Stimulated activated memory B cell treated with anti-CD40 and anti-IgM and Interleukin-4, amounts not matched to agents 10 μg/mL and 1 μg/mL and 100 μg/mL, for 72 hours (primary cell): Measurements from ENCODE around the gene MCF2L2.

Source experiments
- ATAC-seq: fragments of 150-1000 bp; cut with Tn5 transposase; 2 replicates; pipeline ENCODE4 v1.10.0; 2021
- H3K27ac Mint-ChIP-seq: one replicate; pipeline ENCODE4 v1.8.0; 2022; ENCODE audit warnings: mild to moderate bottlenecking, mixed read lengths
- H3K27me3 Mint-ChIP-seq: one replicate; pipeline ENCODE4 v1.8.0; 2022; ENCODE audit warnings: mixed read lengths
- H3K36me3 Mint-ChIP-seq: one replicate; pipeline ENCODE4 v1.8.0; 2022; ENCODE audit warnings: mixed read lengths
- H3K4me1 Mint-ChIP-seq: one replicate; pipeline ENCODE4 v1.8.0; 2022; ENCODE audit warnings: mixed read lengths
- H3K4me3 Mint-ChIP-seq: one replicate; pipeline ENCODE4 v1.8.0; 2022; ENCODE audit warnings: mild to moderate bottlenecking, moderate library complexity, mixed read lengths
- H3K9me3 Mint-ChIP-seq: one replicate; pipeline ENCODE4 v1.8.0; 2022; ENCODE audit warnings: mixed read lengths

MCF2L2 gene

DNA sequence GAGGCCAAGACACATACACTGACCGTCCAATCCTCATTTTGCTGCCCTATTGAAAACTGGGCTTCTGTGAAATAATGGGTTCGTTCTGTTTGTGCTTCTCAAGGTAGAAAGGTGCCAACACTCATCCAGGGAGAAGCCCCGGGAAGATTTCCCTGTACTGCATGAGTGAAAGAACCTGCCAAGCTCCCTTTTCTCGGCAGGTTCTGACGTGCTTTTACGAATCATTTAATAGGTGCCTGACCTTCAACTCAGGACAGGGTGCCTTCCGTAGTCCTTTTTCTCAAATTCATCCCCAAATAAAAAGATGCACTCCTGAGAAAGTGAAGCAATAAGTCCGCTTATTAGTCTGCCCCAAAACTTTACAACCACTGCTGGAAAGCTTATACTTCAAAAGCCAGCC lies 111.1 kb downstream of the MCF2L2 start:
- Mint-ChIP-seq H3K9me3 (no peaks in the 10 kb centered on the region), H3K4me1 (no peaks in the 10 kb centered on the region), H3K36me3 (peaks cover 11% of the 10 kb centered on the region), H3K27me3 (peaks cover 8% of the 10 kb centered on the region), H3K4me3 (no peak overlapping the region), H3K27ac (no peak overlapping the region)
- ATAC-seq: no peak

DNA sequence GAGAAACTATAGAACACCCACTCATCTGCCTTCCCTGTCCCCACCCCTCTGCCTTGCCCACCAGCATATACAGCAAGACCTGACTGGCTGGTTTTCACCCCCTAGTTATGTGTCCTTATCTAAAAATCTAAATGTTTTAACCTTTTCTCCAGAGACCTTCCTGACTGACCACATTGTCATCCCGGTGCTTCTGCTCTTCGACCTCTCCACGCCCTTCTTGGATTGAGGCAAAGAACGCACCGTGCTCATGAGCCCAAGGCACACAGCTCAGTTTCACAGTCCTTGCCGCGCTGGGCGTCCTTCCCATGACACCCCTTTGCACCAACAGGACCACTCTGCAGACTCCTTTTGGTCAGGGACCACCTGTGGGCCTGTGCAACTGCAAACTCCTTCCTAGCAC lies 112.7 kb downstream of the MCF2L2 start:
- Mint-ChIP-seq H3K27me3 (peaks cover 8% of the 10 kb centered on the region), H3K4me1 (no peaks in the 10 kb centered on the region), H3K36me3 (peaks cover 8% of the 10 kb centered on the region), H3K4me3 (no peak overlapping the region), H3K27ac (no peak overlapping the region), H3K9me3 (no peaks in the 10 kb centered on the region)
- no peak for ATAC-seq

DNA sequence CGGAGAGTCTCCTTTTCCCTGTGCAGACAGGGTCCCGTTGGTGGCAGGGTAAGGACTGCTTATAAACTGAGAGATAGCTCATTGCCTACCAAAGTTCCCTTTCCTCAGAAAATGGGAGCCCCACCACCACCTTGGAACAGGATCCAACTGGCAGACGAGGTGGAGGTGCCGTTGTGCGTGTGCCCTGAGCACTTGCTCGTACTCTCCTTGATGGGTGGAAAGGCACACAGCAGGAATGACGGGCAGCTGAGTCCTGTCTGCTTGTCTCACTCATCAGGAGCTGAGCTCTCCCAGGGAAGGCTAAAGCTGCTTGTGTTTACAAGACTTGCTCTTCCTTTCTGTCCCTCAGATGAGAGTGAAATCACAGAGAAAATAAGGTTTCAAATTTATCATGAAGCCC lies 114.7 kb downstream of the MCF2L2 start:
- Mint-ChIP-seq H3K27me3 (no peaks in the 10 kb centered on the region), H3K4me1 (no peaks in the 10 kb centered on the region), H3K9me3 (no peaks in the 10 kb centered on the region), H3K36me3 (peaks cover 11% of the 10 kb centered on the region), H3K27ac (no peak overlapping the region), H3K4me3 (no peak overlapping the region)
- ATAC-seq: no peak

DNA sequence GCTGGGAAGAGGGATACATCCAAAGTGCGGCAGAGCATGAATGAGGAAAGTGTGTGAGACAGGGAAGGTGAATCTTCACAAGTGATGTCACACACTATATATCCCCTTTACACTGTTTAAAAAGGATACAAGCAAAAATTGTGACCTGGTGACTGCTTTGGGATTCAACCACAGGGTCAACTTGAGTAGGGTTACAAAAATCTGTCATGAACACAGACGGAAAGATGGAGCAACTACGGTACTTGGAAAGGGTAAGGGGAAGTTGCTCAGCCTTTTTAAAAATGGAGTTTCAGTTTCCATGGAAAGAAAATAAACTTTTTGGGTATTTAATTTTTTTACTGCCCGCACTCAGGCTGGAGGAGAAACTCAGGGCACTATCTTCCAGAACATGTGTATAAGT lies 115.1 kb downstream of the MCF2L2 start:
- Mint-ChIP-seq H3K27me3 (no peaks in the 10 kb centered on the region), H3K36me3 (peaks cover 11% of the 10 kb centered on the region), H3K9me3 (no peaks in the 10 kb centered on the region), H3K27ac (no peak overlapping the region), H3K4me3 (no peak overlapping the region), H3K4me1 (no peaks in the 10 kb centered on the region)
- no peak for ATAC-seq

DNA sequence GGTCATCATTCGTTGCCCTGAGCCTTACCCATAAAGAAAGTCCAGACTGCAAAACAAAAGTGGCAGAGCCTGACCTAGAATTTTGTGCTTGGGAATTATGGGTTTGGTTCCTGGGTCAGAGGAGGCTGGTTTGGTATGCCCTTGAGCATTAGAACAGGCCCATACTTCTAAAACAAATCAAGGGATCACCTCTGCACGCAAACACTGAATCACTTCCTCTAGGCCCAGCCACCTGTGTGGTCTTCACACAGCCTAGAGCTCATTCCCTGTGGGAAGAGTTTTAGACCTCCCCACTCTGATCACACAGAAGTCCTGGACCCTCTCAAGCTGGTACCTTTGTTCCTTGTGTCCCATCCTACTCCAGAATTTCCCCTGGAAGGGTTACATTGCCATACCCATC lies 116.0 kb downstream of the MCF2L2 start:
- Mint-ChIP-seq H3K36me3 (peaks cover 11% of the 10 kb centered on the region), H3K4me1 (no peaks in the 10 kb centered on the region), H3K27ac (no peak overlapping the region), H3K4me3 (no peak overlapping the region), H3K9me3 (no peaks in the 10 kb centered on the region), H3K27me3 (no peaks in the 10 kb centered on the region)
- ATAC-seq: no peak

DNA sequence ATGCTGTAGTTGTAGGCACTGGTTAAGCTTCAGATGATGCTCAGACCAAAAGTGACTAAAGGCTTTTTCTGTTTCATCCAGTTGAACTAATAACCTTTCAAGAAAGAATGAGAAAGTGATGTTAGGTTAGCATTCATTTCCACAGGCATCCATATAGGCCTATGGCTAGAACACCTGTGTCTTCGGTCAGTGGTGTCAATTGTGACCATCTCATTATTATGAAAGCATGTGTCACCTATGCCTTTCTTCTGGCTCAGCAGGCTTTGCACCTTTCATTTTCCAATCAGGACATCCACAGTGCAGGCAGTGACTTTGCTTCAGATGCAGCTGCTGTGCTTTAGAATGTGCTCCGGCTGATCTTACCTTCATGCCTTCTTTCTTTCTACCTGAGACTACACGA lies 117.5 kb downstream of the MCF2L2 start:
- ATAC-seq: no peak
- Mint-ChIP-seq H3K27me3 (no peaks in the 10 kb centered on the region), H3K9me3 (no peaks in the 10 kb centered on the region), H3K4me1 (peaks cover 12% of the 10 kb centered on the region), H3K4me3 (no peak overlapping the region), H3K36me3 (peaks cover 11% of the 10 kb centered on the region), H3K27ac (no peak overlapping the region)

DNA sequence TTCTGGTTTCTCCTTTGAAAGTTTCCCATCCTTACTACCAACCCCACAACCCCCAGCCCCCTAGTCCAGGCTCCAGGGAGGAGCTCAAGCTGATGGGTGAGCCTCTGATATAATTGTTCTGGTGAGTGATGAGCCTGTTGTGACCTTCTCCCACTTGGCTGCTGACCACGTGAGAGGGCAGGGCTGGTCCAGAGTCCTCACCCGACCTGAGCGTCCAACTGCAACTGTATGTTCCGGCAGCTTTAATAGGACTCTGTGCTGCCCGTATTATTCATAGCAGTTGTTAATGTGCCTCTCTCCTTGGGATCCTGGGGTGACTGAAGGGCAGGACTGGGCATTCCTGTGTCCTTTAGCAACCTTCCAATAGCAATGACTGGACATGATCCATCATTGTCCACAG lies 119.1 kb downstream of the MCF2L2 start:
- Mint-ChIP-seq H3K4me1 (peaks cover 12% of the 10 kb centered on the region), H3K27ac (no peak overlapping the region), H3K27me3 (no peaks in the 10 kb centered on the region), H3K9me3 (no peaks in the 10 kb centered on the region), H3K36me3 (peaks cover 11% of the 10 kb centered on the region), H3K4me3 (no peak overlapping the region)
- no peak for ATAC-seq

DNA sequence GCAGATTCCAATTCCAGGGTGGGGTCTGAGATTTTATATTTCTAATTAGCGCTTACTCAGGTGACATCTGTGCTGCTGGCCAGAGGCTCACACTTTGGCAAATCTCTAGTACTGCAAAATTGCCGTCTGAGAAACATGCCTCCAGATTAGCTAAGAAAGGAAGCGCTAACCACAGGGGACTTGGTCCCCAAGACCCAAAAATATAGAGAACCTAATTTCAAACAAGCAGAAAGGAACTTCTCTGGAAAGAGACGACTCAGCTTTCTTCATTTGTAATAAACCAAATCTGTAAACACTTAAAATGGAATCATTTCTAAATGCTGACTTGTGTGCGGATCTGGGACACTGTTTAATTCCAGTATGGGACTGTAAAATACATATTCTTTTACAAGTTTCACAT lies 119.7 kb downstream of the MCF2L2 start:
- H3K36me3 Mint-ChIP-seq: peaks cover 11% of the 10 kb centered on the region
- no peaks in the 10 kb centered on the region for H3K9me3 Mint-ChIP-seq
- H3K27ac Mint-ChIP-seq: no peak overlapping the region
- ATAC-seq: no peak
- H3K27me3 Mint-ChIP-seq: no peaks in the 10 kb centered on the region
- H3K4me3 Mint-ChIP-seq: no peak overlapping the region
- H3K4me1 Mint-ChIP-seq: peaks cover 12% of the 10 kb centered on the region

DNA sequence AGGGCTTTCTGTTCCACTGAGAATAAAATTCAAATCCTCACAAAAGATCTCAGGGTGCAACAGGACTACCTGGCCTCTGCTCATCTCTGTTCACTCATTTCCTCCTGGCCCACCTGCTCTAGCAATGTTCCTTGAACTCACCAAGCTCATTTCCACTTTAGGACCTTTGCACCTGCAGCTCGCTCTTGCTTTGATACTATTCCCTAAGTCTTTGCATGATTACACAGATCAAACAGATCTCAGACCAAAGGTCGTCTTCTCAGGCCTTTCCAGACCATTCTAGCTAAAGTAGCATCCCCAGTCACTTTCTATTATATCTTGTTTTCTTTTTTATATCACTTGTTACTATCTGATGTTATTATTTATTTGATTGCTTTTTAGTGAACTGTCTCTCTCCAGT lies 120.7 kb downstream of the MCF2L2 start:
- Mint-ChIP-seq H3K4me3 (no peak overlapping the region), H3K36me3 (peaks cover 11% of the 10 kb centered on the region), H3K9me3 (no peaks in the 10 kb centered on the region), H3K27me3 (no peaks in the 10 kb centered on the region), H3K4me1 (peaks cover 12% of the 10 kb centered on the region), H3K27ac (no peak overlapping the region)
- ATAC-seq: no peak

DNA sequence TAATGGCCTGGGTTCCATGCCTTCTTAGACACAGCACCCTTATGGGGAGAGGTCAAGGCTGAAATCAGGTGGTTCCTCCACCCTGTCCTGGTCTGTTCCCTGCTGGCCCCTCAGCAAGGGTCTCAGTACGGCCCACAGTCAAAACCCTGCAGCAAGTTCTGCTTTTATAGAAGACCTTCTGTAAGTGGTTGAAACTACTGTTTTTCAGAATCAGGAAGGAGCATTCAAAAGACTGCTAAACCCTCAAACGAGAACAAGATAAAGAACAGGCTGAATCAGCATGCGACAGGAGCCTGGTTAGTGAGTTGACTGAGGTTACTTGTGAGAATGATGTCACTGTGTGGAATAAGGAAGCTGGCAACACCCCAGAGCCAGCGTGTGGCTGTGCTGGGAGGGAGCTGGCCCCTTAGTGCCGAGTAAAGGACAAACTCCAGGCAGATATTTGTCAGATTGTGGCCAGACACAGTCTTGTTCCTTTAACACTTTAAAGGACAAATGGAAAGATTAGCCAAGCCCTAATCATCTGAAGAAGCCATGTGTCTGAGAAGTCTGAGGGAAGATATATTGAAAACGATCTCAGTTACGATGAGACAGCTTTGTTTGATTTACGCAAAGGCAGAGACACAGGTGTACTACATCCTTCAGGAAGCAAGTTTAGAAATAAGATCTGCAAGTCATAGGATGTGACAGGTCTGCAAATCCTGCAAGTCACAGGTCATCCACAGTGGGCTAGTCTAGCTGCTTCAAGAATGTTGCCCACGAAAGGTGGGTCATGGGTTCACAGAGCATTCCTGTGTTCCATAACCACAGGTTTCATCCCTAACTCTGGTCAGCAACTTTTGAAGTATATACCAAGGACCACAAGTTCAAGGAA lies 121.4 kb downstream of the MCF2L2 start:
- peak; percentile 92 for ATAC-seq
- peaks cover 12% of the 10 kb centered on the region for H3K4me1 Mint-ChIP-seq
- no peaks in the 10 kb centered on the region for H3K27me3 Mint-ChIP-seq
- peak overlapping the region; percentile 8 for H3K4me3 Mint-ChIP-seq
- no peaks in the 10 kb centered on the region for H3K9me3 Mint-ChIP-seq
- peaks cover 11% of the 10 kb centered on the region for H3K36me3 Mint-ChIP-seq
- peak overlapping the region; percentile 71 for H3K27ac Mint-ChIP-seq

DNA sequence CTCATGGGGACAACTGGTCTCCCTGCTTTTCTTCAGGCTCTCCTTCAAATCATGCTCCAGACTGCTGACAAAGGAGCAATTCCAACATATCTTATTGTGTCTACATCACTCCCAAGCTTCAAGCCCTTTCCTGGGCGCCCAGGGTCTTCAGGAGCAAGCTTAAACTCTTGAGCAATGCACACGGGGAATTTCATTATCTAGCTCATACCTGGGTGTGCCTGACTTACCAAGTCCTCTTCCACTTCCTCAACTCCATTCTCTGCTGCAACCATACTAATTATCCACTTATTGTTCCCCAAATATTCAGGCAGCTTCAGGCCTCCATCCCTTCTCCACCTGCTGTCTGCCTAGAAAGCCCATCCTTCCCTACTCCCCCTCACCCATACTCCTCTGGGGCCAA lies 124.7 kb downstream of the MCF2L2 start:
- Mint-ChIP-seq H3K27me3 (no peaks in the 10 kb centered on the region), H3K36me3 (peaks cover 5% of the 10 kb centered on the region), H3K27ac (no peak overlapping the region), H3K4me1 (peaks cover 12% of the 10 kb centered on the region), H3K4me3 (no peak overlapping the region), H3K9me3 (no peaks in the 10 kb centered on the region)
- ATAC-seq: no peak

DNA sequence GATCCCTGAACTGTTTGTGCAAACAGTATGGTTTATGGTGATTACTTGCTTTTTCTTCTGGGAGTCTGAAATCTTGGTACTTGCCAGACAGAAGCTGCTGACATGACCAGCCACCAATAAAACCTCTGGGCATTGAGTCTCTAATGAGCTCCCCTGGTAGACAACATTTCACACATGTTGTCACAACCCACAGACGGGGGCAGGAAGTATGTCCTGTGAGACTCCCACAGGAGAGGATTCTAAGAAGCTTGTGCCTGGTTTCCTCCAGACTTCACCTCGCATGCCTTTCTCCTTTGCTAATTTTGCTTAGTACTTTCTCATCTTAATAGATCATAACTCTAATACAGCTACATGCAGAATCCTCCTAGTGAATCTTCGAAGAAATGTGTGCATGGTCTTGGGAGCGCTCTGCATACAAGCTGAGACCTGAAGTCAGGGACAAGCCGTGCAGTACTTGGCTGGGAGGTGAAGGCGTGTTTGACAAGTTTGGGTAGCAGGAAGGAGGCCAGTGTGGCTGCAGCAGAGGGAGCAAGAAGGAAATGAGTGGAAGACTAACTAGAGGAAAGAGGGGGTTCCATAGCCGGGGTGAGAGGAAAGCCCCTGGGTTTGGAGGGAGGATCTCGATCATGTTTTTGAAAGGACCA lies 126.4 kb downstream of the MCF2L2 start:
- no peak for ATAC-seq
- peaks cover 5% of the 10 kb centered on the region for H3K36me3 Mint-ChIP-seq
- peaks cover 16% of the 10 kb centered on the region for H3K4me1 Mint-ChIP-seq
- H3K4me3 Mint-ChIP-seq: no peak overlapping the region
- no peaks in the 10 kb centered on the region for H3K27me3 Mint-ChIP-seq
- H3K27ac Mint-ChIP-seq: no peak overlapping the region
- H3K9me3 Mint-ChIP-seq: no peaks in the 10 kb centered on the region

DNA sequence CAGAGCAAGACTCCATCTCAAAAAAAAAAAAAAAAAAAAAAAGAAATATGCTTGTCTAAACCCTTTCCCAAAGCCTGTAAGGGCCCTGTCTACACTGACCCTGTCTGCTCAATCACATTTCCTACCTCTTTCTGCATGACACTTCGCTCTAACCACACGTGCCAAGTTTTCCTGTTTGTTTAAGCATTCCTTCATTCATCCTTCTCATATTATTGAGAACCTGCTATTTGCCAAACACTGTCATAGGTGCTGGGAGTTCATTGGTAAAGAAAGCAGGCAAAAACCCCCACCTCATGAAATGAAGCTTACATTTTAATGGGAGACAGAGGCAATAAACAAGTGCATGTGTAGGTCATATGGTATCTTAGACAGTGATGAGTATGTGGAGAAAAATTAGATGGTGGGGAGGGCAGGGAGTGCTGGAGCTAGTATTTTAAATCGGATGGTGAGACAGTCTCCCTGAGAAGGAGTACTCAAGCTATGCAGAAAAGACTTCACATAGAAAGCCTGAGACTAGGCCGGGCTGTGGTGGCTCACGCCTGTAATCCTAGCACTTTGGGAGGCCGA lies 127.3 kb downstream of the MCF2L2 start:
- Mint-ChIP-seq H3K27me3 (no peaks in the 10 kb centered on the region), H3K4me3 (no peak overlapping the region), H3K27ac (no peak overlapping the region), H3K36me3 (peaks cover 10% of the 10 kb centered on the region), H3K4me1 (peaks cover 6% of the 10 kb centered on the region), H3K9me3 (no peaks in the 10 kb centered on the region)
- ATAC-seq: no peak

DNA sequence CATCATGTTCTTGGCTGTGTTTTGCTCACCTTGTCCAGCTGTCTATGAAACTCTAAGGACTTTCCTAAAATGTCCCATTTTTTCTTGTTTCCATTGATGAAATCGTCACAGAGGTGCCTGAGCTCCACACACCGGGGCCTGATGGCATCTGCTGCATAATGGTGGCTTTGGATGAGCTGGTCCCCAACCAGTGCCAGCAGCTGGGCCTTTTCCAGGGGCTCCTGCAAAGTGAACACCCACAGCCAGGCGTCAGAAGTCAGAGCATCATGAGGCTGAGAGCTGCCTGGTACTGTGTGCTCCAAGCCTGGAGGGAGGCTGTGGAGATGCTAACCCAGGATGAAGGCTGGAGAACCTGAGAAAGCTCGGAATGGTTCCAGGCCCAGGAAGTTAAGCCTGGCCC lies 128.4 kb downstream of the MCF2L2 start:
- H3K9me3 Mint-ChIP-seq: no peaks in the 10 kb centered on the region
- H3K36me3 Mint-ChIP-seq: peaks cover 12% of the 10 kb centered on the region
- H3K4me3 Mint-ChIP-seq: no peak overlapping the region
- H3K27ac Mint-ChIP-seq: no peak overlapping the region
- peaks cover 6% of the 10 kb centered on the region for H3K4me1 Mint-ChIP-seq
- ATAC-seq: no peak
- H3K27me3 Mint-ChIP-seq: no peaks in the 10 kb centered on the region

DNA sequence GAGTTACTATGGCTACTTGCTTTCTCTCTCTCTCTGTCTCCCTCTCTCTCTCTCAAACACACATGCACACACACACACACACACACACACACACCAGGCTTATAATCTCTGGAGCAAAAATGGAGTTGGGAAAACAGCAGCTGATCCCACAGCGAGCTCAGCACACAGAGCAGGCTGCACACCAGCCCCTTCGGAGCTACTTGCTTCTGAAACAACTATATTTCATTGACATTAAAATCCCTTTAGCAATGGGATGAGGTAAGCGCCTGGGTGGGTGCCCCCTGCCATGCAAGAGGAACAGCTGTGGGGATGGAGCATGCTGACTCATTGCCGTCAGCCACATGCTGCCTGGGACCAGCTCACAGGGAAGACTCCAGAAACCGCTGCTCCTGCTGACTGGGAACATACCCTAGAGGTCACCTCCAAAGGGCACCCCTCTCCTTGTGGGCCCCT lies 129.7 kb downstream of the MCF2L2 start:
- H3K9me3 Mint-ChIP-seq: no peaks in the 10 kb centered on the region
- H3K4me3 Mint-ChIP-seq: no peak overlapping the region
- no peak overlapping the region for H3K27ac Mint-ChIP-seq
- peaks cover 6% of the 10 kb centered on the region for H3K4me1 Mint-ChIP-seq
- no peak for ATAC-seq
- no peaks in the 10 kb centered on the region for H3K27me3 Mint-ChIP-seq
- H3K36me3 Mint-ChIP-seq: peaks cover 12% of the 10 kb centered on the region

DNA sequence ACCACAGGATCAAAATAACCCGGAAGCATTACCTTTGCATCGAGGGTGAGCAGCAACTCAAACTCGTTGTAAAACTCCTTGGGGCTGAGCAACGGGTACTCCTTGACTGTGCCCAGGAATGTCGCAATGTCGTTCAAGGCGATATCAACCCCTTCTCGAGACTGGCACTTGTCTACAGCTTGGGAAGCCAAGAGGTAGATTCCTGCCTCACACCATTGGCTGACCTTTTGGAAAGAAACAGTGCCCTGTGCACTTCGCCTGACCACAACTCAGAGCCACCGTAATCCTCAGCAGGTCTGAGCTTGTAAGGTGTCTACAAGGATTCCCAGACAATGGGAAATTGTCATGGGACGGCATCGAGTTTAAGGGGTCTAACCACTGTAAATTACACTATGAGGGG lies 131.5 kb downstream of the MCF2L2 start:
- H3K4me1 Mint-ChIP-seq: peaks cover 6% of the 10 kb centered on the region
- H3K9me3 Mint-ChIP-seq: no peaks in the 10 kb centered on the region
- no peaks in the 10 kb centered on the region for H3K27me3 Mint-ChIP-seq
- no peak for ATAC-seq
- no peak overlapping the region for H3K27ac Mint-ChIP-seq
- H3K4me3 Mint-ChIP-seq: no peak overlapping the region
- peaks cover 17% of the 10 kb centered on the region for H3K36me3 Mint-ChIP-seq
